DOHH2 (cell line): ENCODE data around the gene DLG5.

Source experiments
- H3F3A ChIP-seq: fragments of 200-600 bp; sonication (generic), shearing (Covaris generic); 2 replicates; pipeline ENCODE4 v1.6.0; 2016; ENCODE audit warnings: antibody characterized with exemption, mild to moderate bottlenecking; ENCODE audit not compliant: control insufficient read depth, insufficient read depth
- H3K27ac ChIP-seq: fragments of 200-600 bp; sonication (generic); 2 replicates; pipeline ENCODE4 v1.5.1; 2014; ENCODE audit warnings: low read depth, mild to moderate bottlenecking, low read length, moderate library complexity
- H3K27me3 ChIP-seq: fragments of 200-600 bp; sonication (generic); 2 replicates; pipeline ENCODE4 v1.6.1; 2014; ENCODE audit warnings: mild to moderate bottlenecking, low read length, mixed read lengths; ENCODE audit not compliant: control insufficient read depth
- H3K36me3 ChIP-seq: fragments of 200-600 bp; sonication (generic); 2 replicates; pipeline ENCODE4 v1.6.1; 2014; ENCODE audit warnings: mild to moderate bottlenecking, low read length, moderate library complexity, mixed read lengths; ENCODE audit not compliant: control insufficient read depth
- H3K4me1 ChIP-seq: fragments of 200-600 bp; sonication (generic); 2 replicates; pipeline ENCODE4 v1.6.1; 2014; ENCODE audit warnings: mild to moderate bottlenecking, low read length, mixed read lengths; ENCODE audit not compliant: control insufficient read depth
- H3K4me2 ChIP-seq: fragments of 200-600 bp; sonication (generic); 2 replicates; pipeline ENCODE4 v1.6.0; 2014; ENCODE audit warnings: mild to moderate bottlenecking, low read length, moderate library complexity
- H3K4me3 ChIP-seq: fragments of 200-600 bp; sonication (generic); 2 replicates; pipeline ENCODE4 v1.5.1; 2014; ENCODE audit warnings: mild to moderate bottlenecking, low read length, mixed read lengths
- H3K79me2 ChIP-seq: fragments of 200-600 bp; sonication (generic); 2 replicates; pipeline ENCODE4 v1.6.1; 2014; ENCODE audit warnings: mild to moderate bottlenecking, low read length, mixed read lengths; ENCODE audit not compliant: control insufficient read depth
- H3K9me2 ChIP-seq: fragments of 200-600 bp; sonication (generic); replicated peaks from 2 replicates; pipeline ENCODE4 v1.6.1; 2014; ENCODE audit warnings: mild to moderate bottlenecking, low read length, mixed read lengths; ENCODE audit not compliant: control insufficient read depth
- H3K9me3 ChIP-seq: fragments of 200-600 bp; sonication (generic); 2 replicates; pipeline ENCODE4 v1.6.1; 2014; ENCODE audit warnings: antibody characterized with exemption, low read length, mixed read lengths; ENCODE audit not compliant: control insufficient read depth, insufficient read depth
- H4K20me1 ChIP-seq: fragments of 200-600 bp; sonication (generic); 2 replicates; pipeline ENCODE4 v1.6.0; 2014; ENCODE audit warnings: low read depth, mild to moderate bottlenecking, antibody characterized with exemption, low read length, moderate library complexity; ENCODE audit not compliant: control insufficient read depth, insufficient read depth
- CTCF ChIP-seq: fragments of 200-600 bp; sonication (generic); IDR thresholded peaks from one replicate; pipeline ENCODE4 v1.5.1; 2014; ENCODE audit warnings: antibody characterized with exemption, mild to moderate bottlenecking, low read depth, low read length; ENCODE audit not compliant: poor library complexity, severe bottlenecking
- EZH2phosphoT487 ChIP-seq: fragments of 200-600 bp; sonication (generic); IDR thresholded peaks from 2 replicates; pipeline ENCODE4 v1.6.1; 2017; ENCODE audit warnings: borderline replicate concordance, mild to moderate bottlenecking, antibody characterized with exemption, low read length, moderate library complexity, mixed read lengths

DLG5 gene

GRCh38 chr10:77919713-77920108 is 6.8 kb downstream of the DLG5 start:
- Histone ChIP-seq H3K27ac (no peak overlapping the region), H3K4me3 (no peak overlapping the region), H4K20me1 (no peaks in the 10 kb centered on the region), H3K36me3 (no peaks in the 10 kb centered on the region), H3K79me2 (no peaks in the 10 kb centered on the region), H3K9me2 (no peaks in the 10 kb centered on the region), H3K4me1 (no peaks in the 10 kb centered on the region), H3K27me3 (no peaks in the 10 kb centered on the region), H3K9me3 (no peaks in the 10 kb centered on the region), H3F3A (no peaks in the 10 kb centered on the region), H3K4me2 (no peak overlapping the region)
- TF ChIP-seq EZH2phosphoT487 (no peak), CTCF (no peak)

GRCh38 chr10:77915319-77916105 is 11.0 kb downstream of the DLG5 start:
- Histone ChIP-seq H3K9me2 (no peaks in the 10 kb centered on the region), H3K36me3 (no peaks in the 10 kb centered on the region), H3K9me3 (no peaks in the 10 kb centered on the region), H3K79me2 (no peaks in the 10 kb centered on the region), H3K4me1 (no peaks in the 10 kb centered on the region), H3K4me3 (no peak overlapping the region), H3K4me2 (no peak overlapping the region), H3K27me3 (no peaks in the 10 kb centered on the region), H4K20me1 (no peaks in the 10 kb centered on the region), H3K27ac (no peak overlapping the region), H3F3A (no peaks in the 10 kb centered on the region)
- no peak for TF ChIP-seq EZH2phosphoT487
- TF ChIP-seq CTCF: no peak

GRCh38 chr10:77913090-77913489 is 13.5 kb downstream of the DLG5 start:
- no peaks in the 10 kb centered on the region for H3K4me1 ChIP-seq
- no peaks in the 10 kb centered on the region for H3F3A ChIP-seq
- H3K27me3 ChIP-seq: no peaks in the 10 kb centered on the region
- no peaks in the 10 kb centered on the region for H3K9me2 ChIP-seq
- no peak overlapping the region for H3K4me3 ChIP-seq
- H3K9me3 ChIP-seq: no peaks in the 10 kb centered on the region
- H4K20me1 ChIP-seq: no peaks in the 10 kb centered on the region
- no peak overlapping the region for H3K4me2 ChIP-seq
- no peaks in the 10 kb centered on the region for H3K79me2 ChIP-seq
- no peaks in the 10 kb centered on the region for H3K36me3 ChIP-seq
- no peak for TF ChIP-seq EZH2phosphoT487
- TF ChIP-seq CTCF: no peak
- no peak overlapping the region for H3K27ac ChIP-seq

- H3K27me3 ChIP-seq: no peaks in the 10 kb centered on the region
- H3F3A ChIP-seq: no peaks in the 10 kb centered on the region
- H3K4me3 ChIP-seq: no peak overlapping the region
- no peak for TF ChIP-seq EZH2phosphoT487
- no peak for TF ChIP-seq CTCF
- H3K4me2 ChIP-seq: no peak overlapping the region
- no peaks in the 10 kb centered on the region for H3K36me3 ChIP-seq
- no peaks in the 10 kb centered on the region for H3K4me1 ChIP-seq
- H3K79me2 ChIP-seq: no peaks in the 10 kb centered on the region
- H3K9me3 ChIP-seq: no peaks in the 10 kb centered on the region
- H4K20me1 ChIP-seq: no peaks in the 10 kb centered on the region
- H3K27ac ChIP-seq: no peak overlapping the region
- H3K9me2 ChIP-seq: no peaks in the 10 kb centered on the region
Observed at GRCh38 chr10:77912576-77912975, 14.0 kb downstream of the DLG5 start.
